DOHH2 (cell line): Measurements from ENCODE around the gene DNAJC4.

Source experiments
- H3F3A ChIP-seq: fragments of 200-600 bp; sonication (generic), shearing (Covaris generic); 2 replicates; pipeline ENCODE4 v1.6.0; 2016; ENCODE audit warnings: antibody characterized with exemption, mild to moderate bottlenecking; ENCODE audit not compliant: control insufficient read depth, insufficient read depth
- H3K27ac ChIP-seq: fragments of 200-600 bp; sonication (generic); 2 replicates; pipeline ENCODE4 v1.5.1; 2014; ENCODE audit warnings: low read depth, mild to moderate bottlenecking, low read length, moderate library complexity
- H3K27me3 ChIP-seq: fragments of 200-600 bp; sonication (generic); 2 replicates; pipeline ENCODE4 v1.6.1; 2014; ENCODE audit warnings: mild to moderate bottlenecking, low read length, mixed read lengths; ENCODE audit not compliant: control insufficient read depth
- H3K36me3 ChIP-seq: fragments of 200-600 bp; sonication (generic); 2 replicates; pipeline ENCODE4 v1.6.1; 2014; ENCODE audit warnings: mild to moderate bottlenecking, low read length, moderate library complexity, mixed read lengths; ENCODE audit not compliant: control insufficient read depth
- H3K4me1 ChIP-seq: fragments of 200-600 bp; sonication (generic); 2 replicates; pipeline ENCODE4 v1.6.1; 2014; ENCODE audit warnings: mild to moderate bottlenecking, low read length, mixed read lengths; ENCODE audit not compliant: control insufficient read depth
- H3K4me2 ChIP-seq: fragments of 200-600 bp; sonication (generic); 2 replicates; pipeline ENCODE4 v1.6.0; 2014; ENCODE audit warnings: mild to moderate bottlenecking, low read length, moderate library complexity
- H3K4me3 ChIP-seq: fragments of 200-600 bp; sonication (generic); 2 replicates; pipeline ENCODE4 v1.5.1; 2014; ENCODE audit warnings: mild to moderate bottlenecking, low read length, mixed read lengths
- H3K79me2 ChIP-seq: fragments of 200-600 bp; sonication (generic); 2 replicates; pipeline ENCODE4 v1.6.1; 2014; ENCODE audit warnings: mild to moderate bottlenecking, low read length, mixed read lengths; ENCODE audit not compliant: control insufficient read depth
- H3K9me2 ChIP-seq: fragments of 200-600 bp; sonication (generic); replicated peaks from 2 replicates; pipeline ENCODE4 v1.6.1; 2014; ENCODE audit warnings: mild to moderate bottlenecking, low read length, mixed read lengths; ENCODE audit not compliant: control insufficient read depth
- H3K9me3 ChIP-seq: fragments of 200-600 bp; sonication (generic); 2 replicates; pipeline ENCODE4 v1.6.1; 2014; ENCODE audit warnings: antibody characterized with exemption, low read length, mixed read lengths; ENCODE audit not compliant: control insufficient read depth, insufficient read depth
- H4K20me1 ChIP-seq: fragments of 200-600 bp; sonication (generic); 2 replicates; pipeline ENCODE4 v1.6.0; 2014; ENCODE audit warnings: low read depth, mild to moderate bottlenecking, antibody characterized with exemption, low read length, moderate library complexity; ENCODE audit not compliant: control insufficient read depth, insufficient read depth
- CTCF ChIP-seq: fragments of 200-600 bp; sonication (generic); IDR thresholded peaks from one replicate; pipeline ENCODE4 v1.5.1; 2014; ENCODE audit warnings: antibody characterized with exemption, mild to moderate bottlenecking, low read depth, low read length; ENCODE audit not compliant: poor library complexity, severe bottlenecking
- EZH2phosphoT487 ChIP-seq: fragments of 200-600 bp; sonication (generic); IDR thresholded peaks from 2 replicates; pipeline ENCODE4 v1.6.1; 2017; ENCODE audit warnings: borderline replicate concordance, mild to moderate bottlenecking, antibody characterized with exemption, low read length, moderate library complexity, mixed read lengths

DNAJC4 gene

GRCh38 chr11:64264371-64264852 is 34.1 kb downstream of the DNAJC4 start:
- no peak overlapping the region for H3K4me2 ChIP-seq

GRCh38 chr11:64265176-64266160 is 35.1 kb downstream of the DNAJC4 start:
- Histone ChIP-seq H3K9me2 (no peaks in the 10 kb centered on the region), H3F3A (peaks cover 4% of the 10 kb centered on the region; the same call in 1 of the 2 replicates), H3K9me3 (no peaks in the 10 kb centered on the region), H3K27ac (no peak overlapping the region), H3K79me2 (peaks cover 13% of the 10 kb centered on the region), H3K4me1 (peaks cover 14% of the 10 kb centered on the region), H3K4me2 (no peak overlapping the region), H3K36me3 (peaks cover 32% of the 10 kb centered on the region), H3K4me3 (no peak overlapping the region), H3K27me3 (no peaks in the 10 kb centered on the region), H4K20me1 (no peaks in the 10 kb centered on the region)
- TF ChIP-seq CTCF, result no peak
- no peak for TF ChIP-seq EZH2phosphoT487

More at GRCh38 chr11:64264371-64264852, 34.1 kb downstream of the DNAJC4 start:
- Histone ChIP-seq H3K36me3 (peaks cover 34% of the 10 kb centered on the region), H3K4me3 (no peak overlapping the region), H3K79me2 (peaks cover 10% of the 10 kb centered on the region), H3F3A (peaks cover 1% of the 10 kb centered on the region; the same call in 1 of the 2 replicates), H3K4me1 (peaks cover 14% of the 10 kb centered on the region), H4K20me1 (no peaks in the 10 kb centered on the region), H3K27ac (no peak overlapping the region), H3K9me2 (no peaks in the 10 kb centered on the region), H3K27me3 (no peaks in the 10 kb centered on the region), H3K9me3 (no peaks in the 10 kb centered on the region)
- TF ChIP-seq EZH2phosphoT487, result no peak
- TF ChIP-seq CTCF, result no peak

- H3K4me2 ChIP-seq, result no peak overlapping the region
- TF ChIP-seq EZH2phosphoT487 (no peak), CTCF (no peak)
Measured at GRCh38 chr11:64266339-64266738, 36.0 kb downstream of the DNAJC4 start.

More at GRCh38 chr11:64266339-64266738, 36.0 kb downstream of the DNAJC4 start:
- H3K27ac ChIP-seq, result no peak overlapping the region
- peaks cover 16% of the 10 kb centered on the region for H3K79me2 ChIP-seq
- H3K36me3 ChIP-seq, result peaks cover 35% of the 10 kb centered on the region
- H3K4me1 ChIP-seq, result peaks cover 14% of the 10 kb centered on the region
- no peaks in the 10 kb centered on the region for H4K20me1 ChIP-seq
- H3K9me3 ChIP-seq, result no peaks in the 10 kb centered on the region
- H3K27me3 ChIP-seq, result no peaks in the 10 kb centered on the region
- H3F3A ChIP-seq, result peaks cover 4% of the 10 kb centered on the region; the same call in 1 of the 2 replicates
- no peak overlapping the region for H3K4me3 ChIP-seq
- no peaks in the 10 kb centered on the region for H3K9me2 ChIP-seq
